Measurements from ENCODE around the gene UGT1A10. TPM values are rescaled to one million over a fixed set of nuclear protein-coding genes. Genes with fewer than 3 reads are reported as not detected.
"Not testable (repeated sequence)": the region's sequence is repeated elsewhere in the genome, so short reads cannot be mapped to it uniquely, and the experiment has no call there.

Gene UGT1A10
- total RNA-seq, 1 experiment from 2014 or later, result not detected

DNA sequence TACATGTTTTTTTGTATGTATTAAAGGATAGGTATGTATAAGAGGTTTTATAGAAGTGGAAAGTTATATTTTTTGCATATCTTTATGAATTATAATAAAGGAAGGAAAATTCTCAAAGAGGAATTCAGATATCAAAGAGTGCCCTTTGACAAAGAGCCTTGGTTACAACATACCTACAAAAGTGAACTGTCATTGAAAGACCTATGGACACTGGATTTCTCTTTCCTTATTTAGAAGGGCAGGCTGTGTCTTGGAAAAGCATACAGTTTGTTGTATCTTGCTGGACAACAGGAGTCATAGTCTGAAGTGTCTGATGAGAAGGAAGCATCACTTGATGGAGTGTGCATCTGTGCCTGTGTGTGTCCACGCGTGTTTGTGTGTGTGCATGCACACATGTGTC is 15.2 kb downstream of the UGT1A10 start:
- in situ Hi-C loops (cut with HindIII; ENCODE audit: low sequenced_read_pairs), result no loop called here
- no peak for DNase-seq (ENCODE audit: low spot score)

DNA sequence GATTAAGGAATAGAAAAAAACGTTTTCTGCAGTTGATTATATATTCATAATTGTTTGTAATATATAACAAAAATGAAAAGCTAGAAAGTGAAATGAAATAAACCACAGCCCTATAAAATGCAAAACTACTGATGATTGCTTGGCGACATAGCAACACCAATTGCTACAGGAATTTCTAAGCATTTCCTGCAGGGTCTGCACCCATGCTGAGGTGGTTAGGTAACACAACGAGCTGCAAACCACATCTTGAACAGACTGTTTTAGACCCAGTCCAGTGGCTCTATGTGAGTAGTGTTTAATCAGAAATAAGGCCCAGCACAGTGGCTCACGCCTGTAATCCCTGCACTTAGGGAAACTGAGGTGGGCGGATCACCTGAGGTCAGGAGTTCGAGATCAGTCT is 18.3 kb downstream of the UGT1A10 start:
- in situ Hi-C loops (cut with HindIII; ENCODE audit: low sequenced_read_pairs), result no loop called here
- no peak for DNase-seq (ENCODE audit: low spot score)

DNA sequence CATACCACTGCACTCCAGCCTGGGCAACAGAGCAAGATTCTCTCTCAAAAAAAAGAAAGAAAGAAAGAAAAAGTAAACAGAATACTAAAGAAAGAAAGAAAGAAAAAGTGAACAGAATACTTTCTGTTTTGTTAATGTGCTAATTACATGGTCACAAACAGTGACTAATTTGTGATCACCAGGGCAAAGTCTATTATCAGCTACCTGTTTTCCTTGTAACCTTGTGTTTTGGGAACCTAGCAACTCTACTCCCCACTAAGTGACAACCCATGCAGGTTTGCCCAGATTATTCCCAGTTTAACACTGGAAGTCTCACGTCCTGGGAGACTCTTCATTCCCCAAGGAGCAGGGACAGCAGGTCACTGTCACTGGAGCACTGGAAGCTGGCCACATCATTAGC is 18.8 kb downstream of the UGT1A10 start:
- DNase-seq (ENCODE audit: low spot score), result no peak
- in situ Hi-C loops (cut with HindIII; ENCODE audit: low sequenced_read_pairs), result no loop called here

DNA sequence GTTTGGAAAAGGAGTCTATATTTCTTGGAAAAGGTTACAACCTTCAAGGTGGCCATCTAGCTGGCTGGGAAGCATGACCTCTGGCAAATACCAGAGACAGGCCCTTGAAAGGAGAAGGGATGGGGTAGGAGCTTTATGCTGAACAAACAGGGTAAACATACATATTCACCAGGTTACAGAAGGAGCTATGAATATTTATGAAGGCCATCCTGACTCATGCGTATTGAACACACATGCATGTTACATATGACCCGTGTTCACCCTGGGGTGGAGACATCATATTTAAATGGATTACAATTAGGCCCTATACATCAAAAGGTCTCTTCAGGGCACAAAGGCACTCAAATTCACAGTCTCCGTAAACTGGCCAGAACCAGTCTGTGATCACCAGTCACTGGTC is 19.7 kb downstream of the UGT1A10 start:
- in situ Hi-C loops (cut with HindIII; ENCODE audit: low sequenced_read_pairs); DNase-seq (ENCODE audit: low spot score): not testable (repeated sequence)

DNA sequence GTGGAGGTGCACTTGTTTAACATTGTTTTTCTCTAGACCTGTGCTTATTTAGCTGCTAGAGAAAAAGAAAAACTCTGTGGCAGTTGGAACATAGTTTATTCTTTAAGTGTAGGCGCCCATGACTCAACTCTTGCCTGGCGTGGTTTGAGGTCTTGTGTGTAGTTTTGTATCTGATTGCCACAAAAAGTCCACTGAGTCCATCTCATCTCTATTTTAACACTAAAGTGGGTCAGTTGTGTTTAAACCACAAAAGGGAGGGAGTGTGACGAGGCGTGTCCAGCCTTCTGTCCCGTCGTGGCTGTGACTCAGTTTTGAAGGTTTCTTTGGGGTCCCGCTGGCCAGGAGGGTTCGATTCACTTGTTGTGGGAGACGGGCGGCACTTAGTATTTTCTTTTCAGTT is 20.2 kb downstream of the UGT1A10 start:
- no peak for DNase-seq (ENCODE audit: low spot score)
- in situ Hi-C loops (cut with HindIII; ENCODE audit: low sequenced_read_pairs), result no loop called here

DNA sequence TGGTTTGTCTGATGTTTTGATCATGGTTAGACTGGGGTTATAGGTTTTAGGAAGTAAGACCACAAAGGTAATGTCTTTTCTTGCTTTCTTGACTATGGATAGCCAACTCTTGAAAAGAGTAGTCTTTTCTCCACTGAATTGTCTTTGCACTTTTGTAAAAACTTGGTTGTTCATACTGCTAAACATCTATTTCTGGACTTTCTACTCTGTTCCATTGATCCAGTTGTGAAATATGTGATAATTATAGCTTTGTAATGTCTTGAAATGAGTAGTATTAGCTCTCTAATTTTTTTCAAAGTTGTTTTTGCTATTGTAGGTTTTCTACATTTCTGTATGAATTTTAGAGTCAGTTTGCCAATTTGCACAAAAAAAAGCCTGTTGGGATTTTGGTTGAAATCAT is 22.4 kb downstream of the UGT1A10 start:
- no peak for DNase-seq (ENCODE audit: low spot score)
- in situ Hi-C loops (cut with HindIII; ENCODE audit: low sequenced_read_pairs), result no loop called here

DNA sequence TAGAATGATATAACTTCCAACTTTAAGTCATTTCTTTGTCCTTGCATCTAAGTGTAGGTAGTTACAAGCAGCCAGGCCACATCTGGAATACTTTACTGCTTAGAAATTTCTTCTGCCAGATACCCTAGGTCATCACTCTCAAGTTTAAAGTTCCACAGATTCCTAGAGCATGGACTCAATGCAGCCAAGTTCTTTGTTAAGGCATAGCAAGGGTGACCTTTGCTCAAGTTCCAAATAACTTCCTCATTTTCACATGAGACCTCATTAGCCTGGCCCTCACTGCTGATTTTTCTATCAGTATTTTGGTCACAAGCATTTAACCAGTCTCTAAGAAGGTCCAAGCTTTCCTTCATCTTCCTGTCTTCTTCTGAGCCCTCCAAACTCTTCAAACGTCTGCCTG is 27.7 kb downstream of the UGT1A10 start:
- in situ Hi-C loops (cut with HindIII; ENCODE audit: low sequenced_read_pairs), result no loop called here
- no peak for DNase-seq (ENCODE audit: low spot score)

DNA sequence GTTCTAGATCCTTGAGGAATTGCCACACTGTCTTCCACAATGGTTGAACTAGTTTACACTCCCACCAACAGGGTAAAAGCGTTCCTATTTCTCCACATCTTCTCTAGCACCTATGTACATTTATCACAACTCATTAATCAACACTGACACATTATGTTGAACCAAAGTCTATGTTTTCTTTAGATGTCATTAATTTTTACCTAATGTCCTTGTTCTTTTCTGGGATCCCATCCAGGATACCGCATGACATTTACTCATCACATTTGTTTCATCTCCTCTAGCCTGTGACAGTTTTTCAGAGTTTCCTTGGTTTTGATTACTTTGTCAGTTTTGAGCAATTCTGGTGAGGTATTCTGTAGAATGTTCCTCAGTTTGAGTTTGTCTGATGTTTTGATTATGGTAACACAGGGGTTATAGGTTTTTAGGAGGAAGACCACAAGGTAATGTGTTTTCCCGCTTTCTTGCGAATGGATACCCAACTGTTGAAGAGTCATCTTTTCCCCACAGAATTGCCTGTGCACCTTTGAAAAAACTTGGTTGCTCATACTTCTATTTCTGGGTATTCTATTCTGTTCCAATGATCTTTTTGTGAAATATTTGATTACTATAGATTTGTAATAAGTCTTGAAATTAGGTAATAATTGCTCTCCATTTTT is 32.5 kb downstream of the UGT1A10 start:
- in situ Hi-C loops (cut with HindIII; ENCODE audit: low sequenced_read_pairs), result no loop called here
- DNase-seq (ENCODE audit: low spot score), result no peak

DNA sequence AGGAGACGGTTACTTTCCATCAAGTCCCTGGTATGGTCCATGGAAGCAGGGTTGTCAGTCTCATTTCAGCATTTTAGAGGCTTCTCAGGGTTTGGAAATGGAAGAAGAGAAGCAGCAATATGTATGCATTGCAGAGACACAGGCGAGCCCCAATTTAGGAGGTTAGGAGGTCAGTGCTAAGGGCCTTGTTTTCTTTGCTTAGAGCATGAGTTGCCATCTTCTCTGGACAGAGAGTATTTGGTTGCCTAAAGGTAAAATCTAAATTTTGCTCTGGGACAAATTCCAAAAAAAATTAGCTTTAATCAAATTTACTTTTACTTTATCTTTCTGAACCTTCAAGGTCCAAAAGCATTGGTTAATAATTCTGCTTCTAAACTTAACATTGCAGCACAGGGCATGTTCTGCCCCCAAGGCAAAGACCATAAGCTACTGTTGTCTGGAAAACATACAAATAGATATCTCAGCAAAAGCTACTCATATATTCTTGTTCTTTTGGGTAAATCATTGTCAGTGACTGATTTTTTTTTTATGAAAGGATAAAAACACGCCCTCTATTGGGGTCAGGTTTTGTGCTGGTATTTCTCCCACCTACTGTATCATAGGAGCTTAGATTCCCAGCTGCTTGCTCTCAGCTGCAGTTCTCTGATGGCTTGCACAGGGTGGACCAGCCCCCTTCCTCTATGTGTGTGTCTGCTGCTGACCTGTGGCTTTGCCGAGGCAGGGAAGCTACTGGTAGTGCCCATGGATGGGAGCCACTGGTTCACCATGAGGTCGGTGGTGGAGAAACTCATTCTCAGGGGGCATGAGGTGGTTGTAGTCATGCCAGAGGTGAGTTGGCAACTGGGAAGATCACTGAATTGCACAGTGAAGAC is 35.3 kb downstream of the UGT1A10 start, which contains the start of gene UGT1A9:
TSS of gene UGT1A9 (plus strand) at position 609 of the 872 bp plus-strand sequence. CDS start at position 646, 37 bp downstream.
- in situ Hi-C loops (cut with HindIII; ENCODE audit: low sequenced_read_pairs), result no loop called here
- DNase-seq (ENCODE audit: low spot score), result no peak

DNA sequence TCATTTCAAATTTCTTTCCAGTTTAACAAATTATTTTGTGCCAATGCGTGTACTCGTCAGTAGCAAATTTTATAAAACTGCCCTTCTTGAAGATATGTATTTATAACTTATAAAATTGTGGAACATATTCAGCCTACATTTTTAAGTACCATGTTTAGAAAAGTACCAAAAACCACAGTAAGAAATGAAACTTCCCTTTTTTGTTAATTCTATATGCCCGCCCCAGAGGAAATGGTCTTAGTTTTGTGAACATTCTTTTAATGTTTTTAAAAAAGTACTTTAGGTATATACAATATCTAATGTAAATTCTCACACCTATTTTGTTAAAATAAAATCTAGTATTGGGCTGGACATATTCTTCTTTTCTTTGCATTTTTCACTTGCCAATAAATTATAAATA is 36.6 kb downstream of the UGT1A10 start:
- in situ Hi-C loops (cut with HindIII; ENCODE audit: low sequenced_read_pairs), result no loop called here
- DNase-seq (ENCODE audit: low spot score), result no peak

DNA sequence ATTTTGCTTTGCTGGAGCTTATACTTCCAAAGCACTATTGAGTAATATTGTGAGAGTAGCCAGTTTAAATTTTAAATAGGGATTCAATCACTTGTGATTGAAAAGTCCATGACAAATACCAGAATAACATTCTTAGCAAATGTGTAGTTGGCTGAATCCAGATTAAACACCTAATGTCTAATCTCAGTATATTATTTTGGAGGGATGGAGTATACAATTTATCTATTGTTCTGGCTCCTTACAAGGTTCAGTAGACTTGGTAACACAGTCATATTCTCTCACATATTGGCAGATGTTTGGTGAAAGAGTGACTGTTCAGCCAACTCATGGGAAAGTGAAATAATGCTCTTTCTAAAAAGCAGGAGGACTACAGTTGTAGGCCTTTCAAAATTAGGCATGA is 37.6 kb downstream of the UGT1A10 start:
- DNase-seq (ENCODE audit: low spot score), result no peak
- in situ Hi-C loops (cut with HindIII; ENCODE audit: low sequenced_read_pairs), result no loop called here

DNA sequence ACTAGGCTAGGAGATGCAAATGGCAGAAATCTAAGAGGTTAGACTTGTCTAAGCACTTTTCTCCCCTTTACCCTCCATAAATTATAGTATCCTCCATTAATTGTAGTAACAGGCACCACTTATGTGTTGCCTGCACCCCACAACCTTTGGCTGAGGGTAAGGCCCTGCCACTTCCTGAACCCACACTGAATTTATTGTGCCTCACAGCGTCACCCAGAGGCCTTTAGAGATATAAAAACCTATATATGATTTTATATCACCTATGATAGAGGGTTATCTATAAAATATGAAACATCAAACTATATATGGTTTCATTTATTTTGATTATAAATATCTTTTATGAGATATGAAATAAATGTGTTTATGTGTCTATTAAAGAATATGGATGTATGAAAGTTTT is 38.1 kb downstream of the UGT1A10 start:
- no peak for DNase-seq (ENCODE audit: low spot score)
- in situ Hi-C loops (cut with HindIII; ENCODE audit: low sequenced_read_pairs), result no loop called here

DNA sequence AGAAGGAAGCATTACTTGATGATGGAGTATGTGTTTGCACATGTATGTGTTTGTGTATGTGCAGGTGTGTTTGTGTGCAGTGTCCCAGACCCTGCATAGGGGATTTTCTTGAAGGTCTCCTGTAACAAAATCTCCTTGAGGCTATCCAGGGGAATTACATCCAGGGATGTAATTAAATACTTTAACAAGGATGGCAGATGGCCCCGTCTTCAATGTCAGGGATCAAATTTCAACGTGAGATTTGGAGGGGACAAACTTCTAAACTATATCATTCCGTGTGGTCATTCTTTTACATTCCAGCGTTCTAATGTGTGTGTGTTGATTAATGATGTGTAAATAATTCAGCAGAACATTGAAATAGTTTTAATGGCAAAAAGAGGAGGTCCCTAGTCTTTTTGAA is 38.7 kb downstream of the UGT1A10 start:
- DNase-seq (ENCODE audit: low spot score), result no peak
- in situ Hi-C loops (cut with HindIII; ENCODE audit: low sequenced_read_pairs), result no loop called here

DNA sequence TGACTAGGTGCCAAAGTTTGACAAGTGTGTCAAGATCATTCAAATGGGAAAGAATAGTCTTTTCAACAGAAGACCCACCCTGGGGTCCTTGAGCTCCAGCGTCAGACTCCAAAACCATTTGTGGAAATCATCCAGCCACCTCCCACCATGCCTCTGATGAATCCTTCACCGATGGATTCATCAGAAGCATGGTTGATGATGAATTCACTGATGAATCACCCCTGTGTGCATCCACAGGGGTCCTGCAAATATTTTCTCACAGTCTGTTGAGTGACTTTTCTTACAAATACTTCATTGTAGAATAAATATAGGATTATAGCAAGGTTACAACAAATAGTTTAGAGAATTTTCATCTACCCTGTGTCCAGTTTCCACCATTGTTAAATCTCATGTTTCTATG is 39.8 kb downstream of the UGT1A10 start:
- no peak for DNase-seq (ENCODE audit: low spot score)
- in situ Hi-C loops (cut with HindIII; ENCODE audit: low sequenced_read_pairs), result no loop called here

DNA sequence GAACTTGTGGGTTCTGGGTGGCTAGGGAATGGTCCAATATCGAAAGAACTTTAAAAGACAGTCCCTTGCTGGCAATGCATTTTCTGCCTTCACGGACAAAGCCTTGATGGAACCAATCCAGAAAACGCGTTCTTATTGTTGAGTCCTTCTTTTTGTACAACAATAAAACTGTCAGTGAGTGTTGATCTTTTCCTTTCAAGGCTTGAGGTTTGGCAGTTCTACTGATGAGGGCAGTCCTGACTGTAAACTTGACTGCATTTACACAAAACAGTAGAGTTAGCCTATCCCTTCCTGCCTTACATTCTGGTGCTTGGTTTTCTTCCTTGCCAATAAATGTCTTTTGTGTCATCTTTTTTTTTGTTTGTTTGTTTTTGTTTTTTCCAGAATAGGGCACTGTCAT is 42.9 kb downstream of the UGT1A10 start:
- DNase-seq (ENCODE audit: low spot score), result no peak
- in situ Hi-C loops (cut with HindIII; ENCODE audit: low sequenced_read_pairs), result no loop called here

DNA sequence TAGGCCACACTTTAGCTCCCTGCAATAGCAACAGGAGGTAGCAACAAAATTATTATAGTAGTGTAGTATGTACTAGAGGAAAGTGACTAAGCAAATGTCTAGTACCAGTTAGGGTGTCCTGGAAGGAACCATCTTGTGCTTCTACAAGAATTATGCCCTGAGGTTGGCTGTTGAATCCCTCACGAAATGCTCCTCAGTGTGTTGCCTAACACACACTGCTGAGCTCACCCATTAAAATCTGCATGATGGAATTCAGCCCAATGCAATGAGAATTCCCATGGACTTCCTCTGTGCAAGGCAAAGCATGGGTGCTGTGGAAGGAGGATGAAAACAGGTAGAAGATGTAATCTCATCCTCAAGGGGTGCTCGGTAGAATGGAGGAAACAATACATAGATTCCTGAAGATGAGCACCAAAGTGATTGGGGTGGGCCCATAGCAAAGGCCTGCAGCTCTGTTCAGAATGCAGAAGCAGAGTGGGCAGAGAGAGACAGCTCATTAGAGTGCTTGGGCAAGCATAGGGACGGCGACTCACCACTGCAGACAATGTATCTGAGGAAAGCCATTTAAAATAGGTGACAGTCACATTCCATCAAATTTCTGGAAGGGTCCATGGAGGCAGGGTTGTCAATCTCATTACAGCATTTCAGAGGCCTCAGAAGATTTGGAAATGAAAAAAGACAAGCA is 44.3 kb downstream of the UGT1A10 start:
- in situ Hi-C loops (cut with HindIII; ENCODE audit: low sequenced_read_pairs), result no loop called here

DNA sequence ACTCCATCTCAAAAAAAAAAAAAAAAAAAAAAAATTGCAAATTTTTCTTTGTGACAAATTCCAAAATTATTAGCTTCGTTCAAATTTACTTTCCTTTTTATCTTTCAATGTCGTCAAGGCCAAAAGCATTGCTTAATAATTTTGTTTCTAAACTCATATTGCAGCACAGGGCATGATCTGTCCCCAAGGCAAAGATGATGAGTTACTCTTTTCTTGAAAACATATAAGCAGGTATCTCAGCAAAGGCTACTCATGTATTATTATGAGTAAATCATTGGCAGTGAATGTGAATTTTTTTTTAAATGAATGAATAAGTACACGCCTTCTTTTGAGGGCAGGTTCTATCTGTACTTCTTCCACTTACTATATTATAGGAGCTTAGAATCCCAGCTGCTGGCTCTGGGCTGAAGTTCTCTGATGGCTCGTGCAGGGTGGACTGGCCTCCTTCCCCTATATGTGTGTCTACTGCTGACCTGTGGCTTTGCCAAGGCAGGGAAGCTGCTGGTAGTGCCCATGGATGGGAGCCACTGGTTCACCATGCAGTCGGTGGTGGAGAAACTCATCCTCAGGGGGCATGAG is 45.4 kb downstream of the UGT1A10 start, which contains the start of gene UGT1A7:
TSS of gene UGT1A7 (plus strand) at position 381 of the 579 bp plus-strand sequence. CDS start at position 418, 37 bp downstream.
- DNase-seq (ENCODE audit: low spot score), result no peak
- in situ Hi-C loops (cut with HindIII; ENCODE audit: low sequenced_read_pairs), result no loop called here

More for the DNA sequence above, 44.3 kb downstream of the UGT1A10 start:
- no peak for DNase-seq (ENCODE audit: low spot score)

DNA sequence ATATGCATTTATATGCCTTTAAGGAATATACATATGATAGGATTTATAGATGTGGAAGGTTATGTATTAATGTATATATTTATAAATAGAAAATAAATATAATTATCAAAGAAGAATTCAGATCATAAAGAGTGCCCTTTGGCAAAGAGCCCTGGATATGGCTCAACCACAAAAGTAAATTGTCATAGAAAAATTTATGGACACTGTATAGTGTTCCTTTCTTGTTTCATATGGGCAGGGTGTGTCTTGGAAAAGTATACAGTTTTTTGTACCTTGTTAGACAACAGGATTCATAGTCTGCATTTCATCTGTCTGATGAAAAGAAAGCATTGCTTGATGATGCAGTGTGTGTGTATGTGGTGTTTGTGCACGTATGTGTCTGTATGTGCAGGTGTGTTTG is 48.4 kb downstream of the UGT1A10 start:
- no peak for DNase-seq (ENCODE audit: low spot score)
- in situ Hi-C loops (cut with HindIII; ENCODE audit: low sequenced_read_pairs), result no loop called here

DNA sequence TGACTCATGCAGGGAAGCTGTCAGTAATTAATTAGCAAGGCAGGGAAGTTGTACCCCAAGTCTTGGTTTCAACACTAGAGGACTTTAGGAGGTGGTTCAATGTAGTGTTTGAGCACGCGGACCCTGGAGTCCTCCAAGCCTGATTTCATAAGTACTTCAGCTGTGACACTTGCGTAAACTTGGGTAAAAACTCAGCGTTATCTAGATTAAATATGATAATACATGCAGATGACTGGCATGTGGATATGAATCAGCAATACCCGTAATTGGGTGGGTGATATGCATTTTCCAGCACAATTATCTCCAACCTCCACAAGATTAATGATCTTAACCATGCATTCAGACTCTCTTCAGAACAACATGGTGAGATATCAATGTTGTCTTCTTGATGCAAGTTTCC is 50.7 kb downstream of the UGT1A10 start:
- in situ Hi-C loops (cut with HindIII; ENCODE audit: low sequenced_read_pairs), result no loop called here

DNA sequence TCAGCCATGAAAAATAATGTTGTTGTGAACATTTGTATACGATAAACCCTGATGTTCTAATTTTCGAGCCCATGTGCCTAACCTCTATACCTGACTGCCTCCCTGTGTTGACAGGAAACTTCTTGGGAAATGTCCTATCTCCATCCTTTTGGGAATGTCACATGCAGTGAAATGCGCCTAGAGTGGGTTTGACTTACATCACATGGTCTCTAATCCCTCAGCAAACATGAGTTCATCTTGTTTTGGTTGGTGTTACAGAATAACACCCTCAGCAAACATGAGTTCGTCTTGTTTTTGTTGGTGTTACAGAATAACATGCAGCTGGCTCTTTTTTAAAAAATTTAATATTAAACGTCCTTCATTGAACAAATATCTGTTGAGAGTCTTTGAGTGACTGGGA is 52.1 kb downstream of the UGT1A10 start:
- no peak for DNase-seq (ENCODE audit: low spot score)
- in situ Hi-C loops (cut with HindIII; ENCODE audit: low sequenced_read_pairs), result no loop called here

More for the DNA sequence above, 50.7 kb downstream of the UGT1A10 start:
- DNase-seq (ENCODE audit: low spot score), result no peak
